ENCODE results near the gene SHTN1.

- TF ChIP-seq CTCF (IDR thresholded peaks at IDR 0.05): no peak
- TF ChIP-seq POLR2AphosphoS5 (IDR thresholded peaks at IDR 0.05): no peak
Measured at GRCh38 chr10:116948530-116948870, 56.5 kb downstream of the SHTN1 start.
